IPS-15b (cell line): ENCODE measurements around the gene MT2A.
"Not testable (repeated sequence)": the region's sequence is repeated elsewhere in the genome, so short reads cannot be mapped to it uniquely, and the experiment has no call there.

Source experiments
- H3K27me3 ChIP-seq: one replicate; pipeline ENCODE4 v1.6.1; 2013; ENCODE audit warnings: low read length; ENCODE audit not compliant: control insufficient read depth, insufficient read depth
- H3K36me3 ChIP-seq: one replicate; pipeline ENCODE4 v1.6.1; 2013; ENCODE audit warnings: low read length; ENCODE audit not compliant: control insufficient read depth, insufficient read depth
- H3K4me1 ChIP-seq: one replicate; pipeline ENCODE4 v1.6.1; 2013; ENCODE audit warnings: mild to moderate bottlenecking, low read length; ENCODE audit not compliant: control insufficient read depth, insufficient read depth
- H3K4me3 ChIP-seq: one replicate; pipeline ENCODE4 v1.5.1; 2013; ENCODE audit warnings: low read depth, low read length
- H3K9ac ChIP-seq: one replicate; pipeline ENCODE4 v1.6.1; 2013; ENCODE audit warnings: low read depth, mild to moderate bottlenecking, low read length
- H3K9me3 ChIP-seq: one replicate; pipeline ENCODE4 v1.6.1; 2013; ENCODE audit warnings: mild to moderate bottlenecking, low read length; ENCODE audit not compliant: control insufficient read depth, insufficient read depth

The MT2A gene

GRCh38 chr16:56582911-56583310 is 25.5 kb upstream of the MT2A start:
- H3K27me3 ChIP-seq: peaks cover 42% of the 10 kb centered on the region
- H3K4me1 ChIP-seq, H3K9ac ChIP-seq, H3K36me3 ChIP-seq, H3K4me3 ChIP-seq, H3K9me3 ChIP-seq: not testable (repeated sequence)

GRCh38 chr16:56583351-56584168 is 24.8 kb upstream of the MT2A start:
- H3K27me3 ChIP-seq: peaks cover 48% of the 10 kb centered on the region
- no peak overlapping the region for H3K4me3 ChIP-seq
- H3K4me1 ChIP-seq: no peaks in the 10 kb centered on the region
- no peaks in the 10 kb centered on the region for H3K9me3 ChIP-seq
- no peak overlapping the region for H3K9ac ChIP-seq
- no peaks in the 10 kb centered on the region for H3K36me3 ChIP-seq

- no peaks in the 10 kb centered on the region for H3K9me3 ChIP-seq
- H3K36me3 ChIP-seq: no peaks in the 10 kb centered on the region
- peaks cover 55% of the 10 kb centered on the region for H3K27me3 ChIP-seq
Measured at GRCh38 chr16:56584276-56584675, 24.1 kb upstream of the MT2A start.

GRCh38 chr16:56588781-56589140 is 19.6 kb upstream of the MT2A start:
- H3K9me3 ChIP-seq: no peaks in the 10 kb centered on the region
- no peaks in the 10 kb centered on the region for H3K36me3 ChIP-seq
- H3K9ac ChIP-seq: no peak overlapping the region
- peak overlapping the region; percentile 62 for H3K4me3 ChIP-seq
- H3K27me3 ChIP-seq: peaks cover 72% of the 10 kb centered on the region
- no peaks in the 10 kb centered on the region for H3K4me1 ChIP-seq

More at GRCh38 chr16:56584276-56584675, 24.1 kb upstream of the MT2A start:
- Histone ChIP-seq H3K9ac (no peak overlapping the region), H3K4me3 (no peak overlapping the region), H3K4me1 (no peaks in the 10 kb centered on the region)

GRCh38 chr16:56589141-56590039 is 19.0 kb upstream of the MT2A start, which contains the start of gene MT3:
MT3 (plus strand) TSS chr16:56589528; CDS start chr16:56589591, 63 bp downstream.
- Histone ChIP-seq H3K9ac (no peak within 1 kb of the TSS), H3K36me3 (no peaks in the 10 kb centered on the region), H3K27me3 (peaks cover 74% of the 10 kb centered on the region), H3K4me3 (peak within 1 kb of the TSS; percentile 62), H3K9me3 (no peaks in the 10 kb centered on the region), H3K4me1 (no peaks in the 10 kb centered on the region)

GRCh38 chr16:56591377-56592060 is 16.9 kb upstream of the MT2A start:
- Histone ChIP-seq H3K36me3 (no peaks in the 10 kb centered on the region), H3K4me1 (no peaks in the 10 kb centered on the region), H3K27me3 (peaks cover 62% of the 10 kb centered on the region), H3K9ac (no peak overlapping the region), H3K9me3 (no peaks in the 10 kb centered on the region), H3K4me3 (no peak overlapping the region)

GRCh38 chr16:56593573-56594291 is 14.7 kb upstream of the MT2A start:
- Histone ChIP-seq H3K36me3 (no peaks in the 10 kb centered on the region), H3K4me3 (no peak overlapping the region), H3K9me3 (no peaks in the 10 kb centered on the region), H3K27me3 (peaks cover 40% of the 10 kb centered on the region), H3K9ac (no peak overlapping the region), H3K4me1 (no peaks in the 10 kb centered on the region)

GRCh38 chr16:56594292-56594619 is 14.1 kb upstream of the MT2A start:
- Histone ChIP-seq H3K4me3 (no peak overlapping the region), H3K9ac (no peak overlapping the region), H3K4me1 (no peaks in the 10 kb centered on the region), H3K27me3 (peaks cover 35% of the 10 kb centered on the region), H3K9me3 (no peaks in the 10 kb centered on the region), H3K36me3 (no peaks in the 10 kb centered on the region)

- no peak overlapping the region for H3K9ac ChIP-seq
- no peak overlapping the region for H3K4me3 ChIP-seq
- H3K4me1 ChIP-seq: no peaks in the 10 kb centered on the region
- no peaks in the 10 kb centered on the region for H3K36me3 ChIP-seq
- H3K27me3 ChIP-seq: peaks cover 17% of the 10 kb centered on the region
- H3K9me3 ChIP-seq: no peaks in the 10 kb centered on the region
Measured at GRCh38 chr16:56600398-56600999, 7.9 kb upstream of the MT2A start.

GRCh38 chr16:56601325-56601724 is 7.1 kb upstream of the MT2A start:
- Histone ChIP-seq H3K9me3 (no peaks in the 10 kb centered on the region), H3K27me3 (peaks cover 25% of the 10 kb centered on the region), H3K4me3 (no peak overlapping the region), H3K4me1 (no peaks in the 10 kb centered on the region), H3K9ac (no peak overlapping the region), H3K36me3 (no peaks in the 10 kb centered on the region)

GRCh38 chr16:56603589-56603988 is 4.8 kb upstream of the MT2A start:
- Histone ChIP-seq H3K36me3 (no peaks in the 10 kb centered on the region), H3K27me3 (peaks cover 47% of the 10 kb centered on the region), H3K9me3 (no peaks in the 10 kb centered on the region), H3K9ac (no peak overlapping the region), H3K4me3 (no peak overlapping the region), H3K4me1 (no peaks in the 10 kb centered on the region)
